Suprapubic skin (tissue), 4 donors: ENCODE measurements around the gene ABHD16B. TPM values are rescaled to one million over a fixed set of nuclear protein-coding genes. Genes with fewer than 3 reads are reported as not detected.
A peak's percentile ranks its signal among the peaks of the same experiment; 100 is the strongest.

ENCODE experiments used
- DNase-seq, 2 donors: peaks; one replicate each; pipeline ENCODE4 v3.0.0-alpha.2; 2019; ENCODE audit warnings: low spot score in 2 of 2
- H3K27ac ChIP-seq: fragments of 200-600 bp; sonication (generic); one replicate; pipeline ENCODE4 v1.5.1; 2019
- H3K27me3 ChIP-seq: fragments of 200-600 bp; sonication (generic); one replicate; pipeline ENCODE4 v1.5.1; 2019
- H3K36me3 ChIP-seq: fragments of 200-600 bp; sonication (generic); one replicate; pipeline ENCODE4 v1.5.1; 2019
- H3K4me1 ChIP-seq: fragments of 200-600 bp; sonication (generic); one replicate; pipeline ENCODE4 v1.5.1; 2019
- H3K4me3 ChIP-seq: fragments of 200-600 bp; sonication (generic); one replicate; pipeline ENCODE4 v1.5.1; 2019; ENCODE audit warnings: mild to moderate bottlenecking
- H3K9me3 ChIP-seq: fragments of 200-600 bp; sonication (generic); one replicate; pipeline ENCODE4 v1.5.1; 2019
- CTCF ChIP-seq, 2 donors: fragments of 200-600 bp in 1 of 2; fragments of 450-650 bp in 1 of 2; sonication (generic) in 1 of 2; IDR thresholded peaks; one replicate each; pipeline ENCODE4 v1.5.1; 2016 to 2019; ENCODE audit warnings: antibody characterized with exemption in 2 of 2, mild to moderate bottlenecking in 1 of 2, moderate library complexity in 1 of 2
- EP300 ChIP-seq: sonication (generic); formaldehyde crosslinking; IDR thresholded peaks from one replicate; pipeline ENCODE4 v1.6.1; 2017; ENCODE audit warnings: antibody characterized with exemption
- POLR2A ChIP-seq, 2 donors: fragments of 450-650 bp; IDR thresholded peaks; one replicate each; pipeline ENCODE4 v1.6.1; 2017; ENCODE audit warnings: antibody characterized with exemption in 2 of 2, mild to moderate bottlenecking in 2 of 2, moderate library complexity in 2 of 2
- POLR2AphosphoS5 ChIP-seq, 3 donors: sonication (generic); formaldehyde crosslinking; IDR thresholded peaks; one replicate each; pipeline ENCODE4 v1.6.1; 2017; ENCODE audit warnings: antibody characterized with exemption in 3 of 3
- WGBS: methylation state at CpG from one replicate; pipeline ENCODE4 v1.1.5; 2018; 5-methylcytosine and 5-hydroxymethylcytosine counted together
- total RNA-seq, 4 donors: library from RNA; depleted of rRNA; stranded (reverse); fragments of >200 nt; gene quantifications; one replicate each; pipeline ENCODE4 v1.1.0, GENCODE V29; 2016

The ABHD16B gene
- total RNA-seq, 4 donors from 2014 or later: not detected

GRCh38 chr20:63889241-63890200 lies 28.2 kb downstream of the ABHD16B start:
- WGBS: 59% methylated on average over 23 of the region's 25 CpGs
- H3K9me3 ChIP-seq: no peaks in the 10 kb centered on the region
- TF ChIP-seq CTCF (IDR thresholded peaks at IDR 0.05) (no peak), POLR2AphosphoS5 (IDR thresholded peaks at IDR 0.05) (no peak), POLR2A (IDR thresholded peaks at IDR 0.05) (no peak)
- no peaks in the 10 kb centered on the region for H3K27me3 ChIP-seq
- peaks cover 39% of the 10 kb centered on the region for H3K4me1 ChIP-seq
- H3K4me3 ChIP-seq: no peak overlapping the region
- peaks cover 62% of the 10 kb centered on the region for H3K36me3 ChIP-seq
- peak overlapping the region; percentile 33 for H3K27ac ChIP-seq
- no peak for DNase-seq

GRCh38 chr20:63890201-63890576 lies 28.9 kb downstream of the ABHD16B start:
- no peak for DNase-seq
- 73% methylated on average over 7 of the region's 7 CpGs for WGBS
- TF ChIP-seq CTCF (IDR thresholded peaks at IDR 0.05) (no peak), POLR2A (IDR thresholded peaks at IDR 0.05) (no peak), EP300 (no peak), POLR2AphosphoS5 (IDR thresholded peaks at IDR 0.05) (no peak)
- Histone ChIP-seq H3K27ac (peak overlapping the region; percentile 33), H3K9me3 (no peaks in the 10 kb centered on the region), H3K36me3 (peaks cover 58% of the 10 kb centered on the region), H3K27me3 (no peaks in the 10 kb centered on the region), H3K4me1 (peaks cover 37% of the 10 kb centered on the region), H3K4me3 (no peak overlapping the region)

DNA sequence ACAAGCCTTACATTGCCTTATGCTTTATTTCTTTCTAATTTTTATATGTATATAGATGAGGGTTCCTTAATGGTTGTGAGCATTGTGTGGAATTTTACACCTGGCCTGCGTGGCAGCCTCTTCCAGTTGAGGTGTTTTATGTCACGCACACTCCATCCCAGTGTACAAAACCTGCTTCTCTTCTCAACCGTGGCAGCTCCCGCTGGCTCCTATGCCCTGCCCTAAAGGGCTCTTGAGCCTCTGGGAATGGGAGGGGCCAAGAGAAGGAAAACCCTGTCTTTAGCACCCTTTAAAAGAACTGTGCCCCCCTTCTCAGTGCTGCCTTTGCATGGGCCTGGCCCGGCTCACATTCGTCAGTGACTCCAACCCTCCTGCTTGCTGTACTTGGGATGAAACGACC lies 29.3 kb downstream of the ABHD16B start:
- WGBS: 63% methylated on average over 7 of the region's 7 CpGs
- Histone ChIP-seq H3K36me3 (peaks cover 53% of the 10 kb centered on the region), H3K27ac (no peak overlapping the region), H3K4me3 (no peak overlapping the region), H3K9me3 (no peaks in the 10 kb centered on the region), H3K27me3 (no peaks in the 10 kb centered on the region), H3K4me1 (peaks cover 32% of the 10 kb centered on the region)
- DNase-seq: no peak
- TF ChIP-seq EP300 (no peak), POLR2AphosphoS5 (IDR thresholded peaks at IDR 0.05) (no peak), CTCF (IDR thresholded peaks at IDR 0.05) (no peak), POLR2A (IDR thresholded peaks at IDR 0.05) (no peak)

DNA sequence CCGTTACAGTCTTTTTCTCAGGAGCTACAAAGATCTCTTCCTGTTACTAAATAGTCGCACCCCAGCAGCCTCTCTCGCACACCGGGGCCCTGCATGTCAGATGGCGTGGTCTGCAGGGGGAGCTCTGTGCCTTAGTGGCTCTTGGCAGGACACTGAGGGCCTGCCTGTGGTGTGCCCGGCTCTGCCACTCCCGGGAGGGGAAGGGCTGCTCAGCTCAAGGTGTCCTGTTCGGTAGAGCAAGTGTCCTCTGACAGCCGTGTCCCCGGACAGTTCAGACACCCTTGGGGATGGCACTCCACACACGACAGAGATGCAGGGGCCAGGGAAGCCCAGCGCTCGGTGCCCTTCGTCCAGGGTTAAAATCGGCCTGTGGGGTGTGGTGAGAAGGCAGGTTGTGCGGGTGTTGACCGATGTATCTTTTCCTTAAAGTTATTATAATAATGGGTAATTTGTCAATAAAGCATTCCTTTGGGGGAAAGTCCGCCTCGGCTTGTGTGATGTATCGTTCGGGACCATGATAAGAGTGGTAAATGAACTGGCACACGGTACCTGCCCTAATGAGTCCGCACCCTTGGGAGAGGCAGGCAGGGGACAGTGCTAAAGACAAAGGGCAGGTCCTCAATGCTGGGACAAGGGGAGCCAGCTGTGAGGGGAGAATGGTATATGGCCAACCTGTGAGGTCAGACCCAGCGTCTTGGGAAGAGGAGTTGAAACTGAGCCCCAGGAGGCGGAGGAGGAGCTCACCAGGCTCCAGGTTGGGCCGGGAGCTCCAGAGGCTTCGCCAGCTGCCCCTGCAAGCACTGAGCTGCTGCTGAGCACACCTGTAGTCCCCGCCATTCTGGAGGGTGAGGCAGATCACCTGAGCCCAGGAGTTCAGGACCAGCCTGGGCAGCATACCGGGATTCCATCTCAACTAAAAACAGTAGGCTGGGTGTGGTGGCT lies 30.0 kb downstream of the ABHD16B start:
- TF ChIP-seq POLR2AphosphoS5 (IDR thresholded peaks at IDR 0.05): no peak
- no peak for TF ChIP-seq EP300
- TF ChIP-seq CTCF (IDR thresholded peaks at IDR 0.05): no peak
- TF ChIP-seq POLR2A (IDR thresholded peaks at IDR 0.05): no peak
- peaks cover 33% of the 10 kb centered on the region for H3K4me1 ChIP-seq
- no peak overlapping the region for H3K4me3 ChIP-seq
- no peaks in the 10 kb centered on the region for H3K27me3 ChIP-seq
- 95% methylated on average over 23 of the region's 29 CpGs for WGBS
- no peak for DNase-seq
- H3K27ac ChIP-seq: no peak overlapping the region
- H3K36me3 ChIP-seq: peaks cover 48% of the 10 kb centered on the region
- H3K9me3 ChIP-seq: no peaks in the 10 kb centered on the region
